Measurements from ENCODE around the gene ZNF253. TPM values are rescaled to one million over a fixed set of nuclear protein-coding genes. Genes with fewer than 3 reads are reported as not detected.

Gene ZNF253
- total and polyA plus RNA-seq, 9 of the 15 experiments (the other 6 are each of a cell fraction or from before 2014, with no cell fraction given): 4.0 to 14.4 (median 7.5) TPM

GRCh38 chr19:19865750-19866610 lies at the start of gene ZNF253 (continued):
- TF ChIP-seq ZNF512 (tag; IDR thresholded peaks at IDR 0.05) (0 out of 2 replicates have a peak, but pooled peaks have one; percentile 61), ZNF609 (CRISPR knock-in tag; IDR thresholded peaks at IDR 0.05; ENCODE audit: borderline replicate concordance) (no peak), NCOA2 (IDR thresholded peaks at IDR 0.05; ENCODE audit: partially characterized antibody in 2 of 2) (no peak), ZNF639 (CRISPR knock-in tag; conservative IDR thresholded peaks at IDR 0.05 in 1 of 2, IDR thresholded peaks at IDR 0.05 in 1 of 2) (peak in 1 of 2 experiments; percentile 27; a peak in 1 of 4 replicates), THRAP3 (IDR thresholded peaks at IDR 0.05; ENCODE audit: borderline replicate concordance) (no peak), TARDBP (IDR thresholded peaks at IDR 0.05) (no peak), FOXK2 (conservative IDR thresholded peaks at IDR 0.05 in 1 of 2, IDR thresholded peaks at IDR 0.05 in 1 of 2; ENCODE audit: low read depth in 2 of 2) (peak; percentile 75 to 94), ZBTB5 (IDR thresholded peaks at IDR 0.05) (no peak), NFXL1 (CRISPR knock-in tag; IDR thresholded peaks at IDR 0.05) (no peak), JUND (IDR thresholded peaks at IDR 0.05; ENCODE audit: borderline replicate concordance, low read depth, low read length) (peak; percentile 58), JUND (tag; IDR thresholded peaks at IDR 0.05; ENCODE audit: borderline replicate concordance, low read depth, low read length) (no peak; the same call in 2 of the 3 replicates), CBX5 (IDR thresholded peaks at IDR 0.05; ENCODE audit: borderline replicate concordance, low read depth) (0 out of 2 replicates have a peak, but pooled peaks have one; percentile 32), ZNF696 (CRISPR knock-in tag; conservative IDR thresholded peaks at IDR 0.05) (no peak), EP400 (IDR thresholded peaks at IDR 0.05) (peak; percentile 89), ZNF23 (CRISPR knock-in tag; IDR thresholded peaks at IDR 0.05) (no peak), ZNF384 (IDR thresholded peaks at IDR 0.05; ENCODE audit: low read depth, low read length) (0 out of 2 replicates have a peak, but pooled peaks have one; percentile 4)

Data from K562 (cell line).